ENCODE measurements around the gene POU2AF1.
"Not testable (repeated sequence)": the region's sequence is repeated elsewhere in the genome, so short reads cannot be mapped to it uniquely, and the experiment has no call there.

The POU2AF1 gene

DNA sequence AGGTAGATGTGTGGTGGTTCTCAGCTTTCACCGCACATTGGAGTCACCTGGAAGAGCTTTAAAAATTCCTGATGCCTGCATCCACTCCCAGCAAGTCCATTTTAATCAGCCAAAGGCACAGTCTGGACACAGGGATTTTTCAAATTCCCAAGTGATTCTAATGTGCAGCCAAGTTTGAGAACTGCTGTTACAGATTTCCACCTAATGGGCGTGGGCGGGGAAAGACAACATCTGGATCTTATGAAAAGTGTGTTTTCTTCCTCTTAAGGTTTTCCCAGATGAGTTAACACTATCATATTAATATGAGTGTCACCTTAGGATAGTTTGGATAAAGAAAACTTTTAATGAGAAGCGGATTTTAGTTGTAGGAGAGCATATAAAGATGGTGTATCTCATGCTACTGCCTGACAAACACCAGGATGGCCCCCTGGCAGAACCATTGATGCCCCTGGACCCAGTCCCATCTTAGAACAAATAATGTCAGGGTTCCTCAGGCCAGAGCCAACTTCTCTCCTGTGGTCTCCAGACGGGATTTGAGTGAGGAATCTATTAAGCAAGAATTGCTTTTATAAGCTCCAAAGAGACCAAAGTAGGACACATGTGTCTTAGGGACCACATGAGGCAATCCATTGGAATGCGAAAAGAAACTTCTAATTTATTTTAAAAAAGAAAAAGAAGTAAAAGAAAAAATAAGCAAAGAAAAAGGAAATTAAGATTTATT, 31.9 kb downstream of the POU2AF1 start:
- no peak for DNase-seq (ENCODE audit: low read depth in 2 of 2)

DNA sequence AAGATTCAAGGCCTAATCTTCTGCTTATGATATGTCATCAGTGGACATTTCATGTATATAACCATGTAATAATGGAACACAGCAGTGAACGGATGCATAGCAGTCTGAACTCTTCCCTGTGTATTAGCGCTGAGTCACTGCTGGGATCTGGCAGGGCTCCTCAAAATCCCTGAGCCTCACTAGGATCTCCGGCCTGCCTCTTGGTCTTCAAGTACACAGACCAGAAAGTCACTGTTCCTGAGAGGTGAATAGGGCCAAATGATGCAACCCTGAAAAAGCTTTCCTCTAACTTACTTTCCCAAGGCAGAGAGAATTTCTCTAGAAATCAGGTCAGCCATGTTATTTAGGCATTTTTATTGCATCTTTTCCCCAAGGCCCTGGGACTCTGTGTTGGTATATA, 35.0 kb downstream of the POU2AF1 start:
- no peak for DNase-seq (ENCODE audit: low read depth in 2 of 2)

DNA sequence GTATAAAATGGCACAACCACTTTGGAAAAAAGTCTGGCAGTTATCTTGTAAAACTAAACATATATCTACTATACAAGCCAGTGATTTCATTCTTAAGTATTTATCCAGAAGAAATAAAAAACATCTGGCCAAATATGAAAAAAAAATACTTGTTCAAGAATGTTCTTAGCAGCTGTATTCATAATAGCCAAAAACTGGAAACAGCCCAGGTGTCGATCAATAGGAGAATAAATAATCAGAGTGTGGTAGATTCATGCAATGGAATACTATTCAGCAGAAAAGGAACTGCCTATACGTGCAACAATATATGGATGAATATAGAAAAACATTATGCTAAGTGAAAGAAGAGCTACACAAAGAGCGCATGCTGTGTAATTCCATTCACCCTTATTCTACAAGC, 36.7 kb downstream of the POU2AF1 start:
- DNase-seq (ENCODE audit: low read depth in 2 of 2) = no peak

DNA sequence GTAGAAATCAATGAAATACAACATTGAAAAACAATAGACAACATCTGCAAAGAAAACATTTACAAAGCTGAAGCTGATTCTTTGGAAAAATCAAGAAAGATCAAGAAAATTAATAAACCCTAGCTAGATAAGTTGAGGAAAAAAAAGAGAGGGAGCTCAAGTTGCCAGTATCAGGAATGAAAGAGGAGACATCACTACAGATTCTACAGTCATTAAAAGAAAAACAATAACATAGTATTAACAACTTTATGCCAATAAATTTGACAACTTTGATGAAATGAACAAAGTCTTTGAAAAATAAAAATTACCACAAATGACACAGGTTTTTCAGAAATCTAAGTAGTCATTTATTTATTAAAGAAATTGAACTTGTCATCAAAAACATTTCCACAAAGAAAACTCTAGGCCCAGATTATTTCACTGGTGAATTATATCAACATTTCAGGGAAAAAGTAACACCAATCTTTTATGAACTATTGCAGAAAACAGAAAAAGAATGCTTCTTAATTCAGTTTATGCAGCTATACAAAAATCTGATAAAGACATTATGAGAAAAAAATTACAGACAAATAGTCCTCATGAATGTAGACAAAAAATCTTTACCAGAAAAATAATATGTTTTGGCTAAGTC, 39.2 kb downstream of the POU2AF1 start:
- no peak for DNase-seq (ENCODE audit: low read depth in 2 of 2)

DNA sequence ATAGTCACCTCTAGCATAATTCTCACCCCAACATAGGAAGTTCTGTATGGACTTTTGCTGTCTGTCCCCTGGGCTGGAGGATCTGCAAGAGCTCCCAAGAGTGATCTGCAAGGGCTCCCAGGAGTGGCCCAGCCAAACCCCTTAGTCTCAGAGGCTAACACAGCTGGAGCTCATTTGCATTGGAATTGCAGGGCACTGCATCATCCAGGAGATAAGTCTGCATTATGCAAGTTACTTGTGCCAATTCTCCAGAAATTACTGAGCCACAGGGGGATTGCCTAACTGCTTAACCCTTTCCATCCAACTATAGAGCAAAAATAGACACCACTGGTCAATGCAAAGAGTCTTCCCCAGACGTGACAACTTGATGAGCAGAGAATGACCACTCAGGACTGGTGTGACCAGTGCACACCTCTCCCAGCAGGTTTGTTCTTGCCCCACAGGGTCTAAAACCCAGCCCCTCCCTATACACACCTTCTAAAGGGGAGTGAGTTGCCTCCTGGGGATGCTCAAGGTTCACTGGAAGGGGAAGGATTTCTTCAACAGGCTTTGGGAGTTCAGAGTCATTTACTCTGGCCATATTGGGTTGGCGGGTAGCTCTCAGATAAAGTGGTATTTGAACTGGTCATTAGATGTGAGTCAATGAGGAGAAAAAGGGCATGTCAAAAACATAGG, 42.4 kb downstream of the POU2AF1 start:
- DNase-seq (ENCODE audit: low read depth in 2 of 2) = no peak

DNA sequence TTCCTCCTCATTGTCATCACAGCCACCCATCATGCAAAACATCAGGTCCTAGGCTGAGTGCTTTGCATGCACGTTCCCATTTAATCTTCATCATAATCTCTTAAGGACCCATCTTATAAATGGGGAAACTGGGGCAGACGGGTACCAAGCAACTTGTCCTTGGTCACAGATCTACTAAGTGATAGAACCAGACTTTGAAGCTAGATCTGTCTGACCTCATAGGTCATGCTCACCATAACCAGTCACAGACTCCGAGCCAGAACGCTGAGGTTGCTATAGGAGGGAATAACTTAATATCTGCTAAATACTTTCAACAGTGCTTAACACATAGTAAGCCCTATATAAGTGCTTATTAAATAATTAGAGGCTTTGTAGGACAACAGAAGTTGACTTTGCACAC, 43.0 kb downstream of the POU2AF1 start:
- no peak for DNase-seq (ENCODE audit: low read depth in 2 of 2)

DNA sequence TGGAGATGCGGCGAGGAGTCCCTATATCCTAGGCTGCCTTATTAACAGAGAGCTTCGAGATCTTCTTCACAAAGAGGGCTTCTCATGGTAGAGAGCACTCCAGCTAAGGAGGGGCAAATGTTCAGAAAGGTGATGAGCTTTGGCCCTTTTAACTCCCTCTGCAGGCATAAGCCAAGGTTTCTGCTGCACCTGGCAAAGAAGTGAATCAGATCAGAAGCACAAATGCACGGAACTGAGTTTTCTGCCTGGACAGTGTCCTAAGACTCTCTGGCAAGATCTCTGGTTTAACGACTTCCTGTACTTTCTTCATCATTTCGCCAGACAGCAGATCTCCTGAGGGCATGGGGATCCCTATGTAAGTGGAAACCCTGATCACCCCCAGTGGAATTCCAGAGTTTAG, 43.5 kb downstream of the POU2AF1 start:
- DNase-seq (ENCODE audit: low read depth in 2 of 2) = no peak

DNA sequence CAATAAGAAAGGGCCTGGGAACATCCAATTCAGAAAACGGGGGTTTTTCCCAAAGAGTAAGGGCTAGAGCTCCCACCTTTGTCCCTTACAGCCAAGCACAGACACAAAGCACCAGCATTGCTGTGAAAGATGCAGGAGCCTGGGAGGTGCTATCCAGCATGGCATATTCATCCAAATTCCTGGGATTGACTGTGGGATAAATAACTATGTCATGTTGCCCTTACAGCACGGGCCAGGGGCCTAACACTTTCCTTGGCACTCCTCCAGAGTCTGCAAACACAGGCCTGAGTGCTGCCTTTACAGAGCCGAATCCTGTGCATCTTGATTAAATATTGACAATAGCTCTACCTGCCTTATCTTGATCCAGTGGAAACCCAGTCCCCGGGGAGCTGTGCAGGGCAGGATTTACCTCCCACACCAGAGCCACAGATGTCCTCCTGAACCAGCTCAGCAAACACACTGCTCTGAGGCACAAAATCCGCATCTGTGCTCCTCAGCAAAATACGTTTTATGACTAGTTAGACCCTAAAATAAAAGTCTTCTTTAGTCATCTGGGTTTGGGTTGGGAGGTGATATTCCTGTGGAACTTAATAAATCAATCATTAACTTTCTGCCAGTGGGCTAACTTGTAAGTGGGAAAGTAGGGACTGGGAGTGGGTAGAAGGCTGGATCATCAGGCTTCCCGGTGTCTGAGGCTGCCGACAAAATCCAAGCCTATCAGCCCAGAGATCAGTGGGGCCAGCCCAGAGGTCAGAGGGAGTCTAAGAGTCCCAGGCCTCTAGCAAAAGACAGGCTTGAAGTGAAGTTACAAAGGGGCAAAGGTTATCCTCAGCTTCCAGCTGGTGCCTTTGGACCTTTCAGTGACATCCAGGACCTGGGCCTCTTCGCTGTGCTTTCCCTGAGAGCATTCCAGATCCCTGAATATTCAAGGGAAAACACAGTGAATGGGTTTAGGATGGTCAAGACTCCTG, 44.3 kb downstream of the POU2AF1 start:
- DNase-seq (ENCODE audit: low read depth in 2 of 2) = no peak

DNA sequence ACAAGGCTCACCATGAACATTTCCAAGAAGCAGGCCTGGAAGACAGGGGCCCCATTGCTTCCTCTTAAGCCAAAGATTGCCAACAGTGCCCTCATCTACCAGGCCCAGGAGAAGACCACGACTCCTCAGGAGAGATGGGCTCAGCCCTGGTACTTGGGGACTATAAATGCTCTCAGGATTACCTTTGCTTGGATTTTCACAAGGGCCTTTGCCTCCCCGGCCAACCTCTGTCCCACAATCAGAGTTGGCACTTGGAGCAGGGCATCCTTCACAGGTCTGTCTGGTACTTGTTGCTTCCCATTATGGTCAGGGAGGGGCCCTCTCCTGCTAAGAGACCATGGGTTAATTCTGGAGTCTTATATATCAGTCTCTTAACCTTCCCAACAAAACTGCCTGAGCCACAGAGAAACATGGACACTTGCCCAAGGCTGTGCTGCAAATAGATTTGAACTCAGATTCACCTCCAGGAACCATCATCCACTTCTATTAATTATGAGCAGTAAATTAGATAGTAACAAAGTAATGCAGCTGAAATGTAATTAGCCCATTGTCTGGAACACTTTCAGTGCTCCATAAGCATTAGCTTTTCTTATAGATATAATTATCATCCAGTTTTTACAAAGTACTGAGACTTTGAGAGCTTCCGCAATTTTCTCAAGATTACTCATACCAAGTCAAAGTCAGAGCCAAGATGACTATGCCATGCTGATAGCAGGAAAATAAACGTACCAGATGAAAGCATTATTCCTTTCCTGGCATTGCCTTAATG, 47.2 kb downstream of the POU2AF1 start:
- no peak for DNase-seq (ENCODE audit: low read depth in 2 of 2)

DNA sequence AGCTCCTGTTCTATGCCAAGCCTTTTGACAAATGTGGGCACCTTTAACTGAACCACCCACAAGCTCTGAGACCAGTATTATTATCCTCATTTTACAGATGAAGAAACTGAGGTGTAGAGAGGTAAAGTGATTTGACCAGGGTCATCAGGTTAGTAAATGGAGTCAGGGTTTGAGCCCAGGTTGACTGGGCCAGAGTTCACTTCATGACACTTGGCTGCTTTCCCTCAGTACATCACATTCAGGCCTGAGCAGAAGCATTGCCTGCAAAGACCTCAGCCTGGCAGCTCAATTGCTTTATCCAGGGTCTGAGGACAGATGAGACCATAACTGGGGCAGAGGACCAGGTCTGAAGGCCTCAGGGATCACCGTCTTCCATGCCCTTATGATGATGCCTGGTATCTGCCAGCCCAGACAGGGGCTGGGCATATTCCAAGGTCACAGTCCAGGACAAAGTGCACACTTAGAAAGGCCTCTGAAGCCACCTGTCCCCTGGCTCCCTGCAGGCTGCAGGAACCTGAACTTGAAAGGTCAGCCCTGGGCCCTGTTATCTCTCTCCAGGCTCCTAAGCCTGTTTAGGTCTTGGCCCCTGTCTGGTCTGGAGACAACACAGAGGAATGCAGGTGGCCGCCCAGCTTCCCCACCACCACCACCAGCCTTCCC, 48.7 kb downstream of the POU2AF1 start:
- DNase-seq (ENCODE audit: low read depth in 2 of 2) = no peak

DNA sequence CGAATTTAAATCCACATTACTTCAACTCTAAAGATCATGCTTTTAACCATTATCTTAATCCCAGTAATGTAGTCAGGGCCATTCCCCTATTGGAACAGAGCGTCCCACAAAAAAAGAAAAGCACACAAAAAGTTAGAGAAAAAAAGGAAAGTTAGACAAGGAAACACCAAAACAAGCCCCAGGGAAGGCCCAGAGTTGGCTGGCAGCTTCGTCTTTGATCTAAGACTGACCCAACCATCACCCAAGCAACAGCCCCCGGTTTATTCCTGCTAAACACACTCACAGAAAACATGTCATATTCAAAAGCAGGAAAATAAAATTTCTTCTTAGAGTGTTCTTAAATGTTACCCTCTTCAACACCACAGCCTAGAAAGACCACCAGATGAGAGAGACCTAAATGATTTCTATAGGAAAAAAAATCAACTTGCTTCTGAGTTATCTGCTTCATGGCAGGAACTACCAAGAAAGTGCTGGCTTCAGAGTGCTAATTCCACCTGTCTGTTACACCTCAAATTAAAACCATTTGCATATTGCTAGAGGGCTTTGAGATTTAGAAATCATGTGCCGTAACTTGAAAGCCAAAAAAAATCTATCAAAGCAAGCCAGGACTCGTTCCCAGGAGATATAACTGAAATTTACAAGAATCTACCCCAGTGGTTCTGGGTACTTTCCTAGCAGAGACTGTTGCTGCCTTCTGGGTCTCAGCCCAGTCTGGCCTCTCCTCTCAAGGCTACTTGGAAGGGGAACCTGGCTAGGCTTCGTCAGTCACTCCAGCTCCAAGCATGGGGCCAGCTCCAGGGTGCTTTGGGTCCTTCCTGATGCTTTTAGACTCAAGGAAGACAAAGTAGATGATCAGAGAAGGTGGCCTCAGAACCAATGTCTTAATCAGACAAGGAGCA, 49.5 kb downstream of the POU2AF1 start:
- DNase-seq (ENCODE audit: low read depth in 2 of 2) = no peak

DNA sequence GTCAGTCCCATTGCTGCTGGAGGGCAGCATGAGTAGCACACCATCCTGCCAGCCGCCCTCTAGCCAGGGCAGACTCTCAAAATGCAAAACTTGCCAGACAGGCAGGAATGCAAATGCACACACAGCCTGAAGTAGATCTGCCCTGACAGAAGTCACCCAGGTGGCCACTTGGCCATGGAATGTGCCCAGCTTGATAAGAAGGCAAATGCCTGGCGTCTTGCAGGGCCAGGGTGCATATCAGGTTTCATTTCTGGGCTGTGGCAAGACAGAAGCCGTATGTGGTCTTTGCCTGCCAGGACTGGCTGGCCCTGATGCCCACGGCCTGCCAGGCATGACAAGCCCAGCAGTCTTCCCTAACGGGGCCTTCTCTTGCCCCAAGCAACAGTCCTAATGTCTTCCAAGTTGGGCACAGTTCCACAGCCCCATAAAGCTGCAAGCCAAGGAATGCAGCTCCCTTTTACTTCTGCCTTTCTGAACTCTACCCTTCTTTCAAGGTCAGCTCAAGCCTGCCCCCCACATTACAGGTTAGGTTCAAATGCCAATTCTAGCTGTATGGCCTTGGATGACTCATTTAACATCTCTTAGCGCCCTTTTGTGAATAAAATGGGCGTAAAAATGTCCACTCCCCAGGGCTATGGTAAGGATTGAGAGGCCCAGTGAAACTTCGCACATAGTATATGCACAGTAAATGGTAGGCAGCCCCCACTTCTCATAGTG, 51.0 kb downstream of the POU2AF1 start:
- no peak for DNase-seq (ENCODE audit: low read depth in 2 of 2)

DNA sequence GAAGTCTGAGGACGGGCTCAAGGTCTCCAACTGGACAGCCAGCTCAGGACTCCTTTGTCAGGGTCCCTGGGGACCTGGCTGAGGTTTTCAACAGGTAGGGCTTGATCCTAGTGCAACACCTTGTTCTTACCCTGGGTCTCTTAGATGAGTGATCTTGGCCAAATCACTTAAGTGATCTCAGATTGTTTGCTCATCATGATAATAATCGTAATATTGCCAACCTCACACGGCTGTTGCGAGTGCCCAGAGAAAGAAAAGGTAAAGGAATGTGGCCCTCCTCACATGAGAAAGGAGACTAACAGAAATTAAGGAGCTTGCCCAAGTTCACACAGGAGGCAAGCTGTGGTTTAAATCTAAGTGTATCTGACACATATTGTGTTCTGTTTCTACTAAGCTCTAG, 52.3 kb downstream of the POU2AF1 start:
- no peak for DNase-seq (ENCODE audit: low read depth in 2 of 2)

DNA sequence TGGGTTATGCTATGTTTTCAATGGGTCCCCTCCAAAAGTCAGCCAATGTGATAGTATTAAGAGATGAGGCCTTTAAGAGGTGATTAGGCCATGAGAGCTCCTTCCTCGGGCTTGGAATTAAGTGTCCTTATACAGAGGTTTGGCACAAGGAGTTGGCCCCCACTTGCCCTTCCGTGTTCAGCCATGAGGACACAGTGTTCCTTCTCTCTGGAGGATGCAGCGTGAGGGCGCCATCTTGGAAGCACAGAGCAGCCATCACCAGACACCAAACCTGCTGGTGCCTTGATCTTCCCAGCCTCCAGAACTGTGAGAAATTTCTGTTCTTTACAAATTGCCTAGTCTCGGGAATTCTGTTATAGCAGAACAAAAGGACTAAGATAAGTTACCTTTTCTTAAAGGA, 53.8 kb downstream of the POU2AF1 start:
- DNase-seq (ENCODE audit: low read depth in 2 of 2) = no peak

DNA sequence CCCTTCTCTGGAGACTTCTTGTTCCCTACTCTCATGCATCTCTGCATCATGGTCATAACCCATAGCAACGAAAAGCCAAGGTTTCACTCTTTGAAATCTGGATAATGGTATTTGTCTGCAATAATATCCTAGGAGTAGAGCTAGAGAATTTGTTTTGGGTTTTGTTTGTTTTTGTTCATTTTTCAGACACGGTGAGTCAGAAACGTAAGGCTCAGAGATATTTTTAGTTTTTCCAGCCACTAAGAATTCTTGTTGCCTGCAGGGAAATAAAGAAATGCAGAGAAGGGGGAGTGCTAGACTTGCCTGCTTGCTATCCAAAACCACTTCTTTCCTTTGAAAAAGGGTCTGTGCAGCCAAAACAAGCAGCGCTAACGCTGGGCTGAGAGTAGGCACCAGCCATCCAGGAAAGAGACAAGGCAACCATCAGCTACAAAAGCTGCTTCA, 54.8 kb downstream of the POU2AF1 start:
- DNase-seq (ENCODE audit: low read depth in 2 of 2) = no peak

DNA sequence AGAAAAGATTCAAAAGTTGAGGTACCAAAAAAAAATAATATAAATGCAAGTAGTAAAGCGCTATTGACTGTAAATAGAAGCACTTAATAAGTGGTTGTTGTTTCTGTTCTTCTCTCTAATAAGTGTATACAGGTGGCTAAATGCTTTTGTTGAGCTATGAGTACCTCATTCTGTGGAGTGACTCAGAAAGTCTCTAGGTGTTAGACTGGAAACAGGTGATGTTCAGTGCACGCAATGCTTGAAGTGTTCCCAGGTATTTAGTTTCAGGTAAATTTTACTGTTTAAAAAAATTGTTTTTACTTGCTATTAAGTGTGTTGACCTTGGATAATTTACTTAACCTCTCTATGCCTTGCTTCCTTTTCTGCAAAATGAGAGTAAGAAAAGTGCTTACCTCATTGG, 56.5 kb downstream of the POU2AF1 start:
- no peak for DNase-seq (ENCODE audit: low read depth in 2 of 2)

DNA sequence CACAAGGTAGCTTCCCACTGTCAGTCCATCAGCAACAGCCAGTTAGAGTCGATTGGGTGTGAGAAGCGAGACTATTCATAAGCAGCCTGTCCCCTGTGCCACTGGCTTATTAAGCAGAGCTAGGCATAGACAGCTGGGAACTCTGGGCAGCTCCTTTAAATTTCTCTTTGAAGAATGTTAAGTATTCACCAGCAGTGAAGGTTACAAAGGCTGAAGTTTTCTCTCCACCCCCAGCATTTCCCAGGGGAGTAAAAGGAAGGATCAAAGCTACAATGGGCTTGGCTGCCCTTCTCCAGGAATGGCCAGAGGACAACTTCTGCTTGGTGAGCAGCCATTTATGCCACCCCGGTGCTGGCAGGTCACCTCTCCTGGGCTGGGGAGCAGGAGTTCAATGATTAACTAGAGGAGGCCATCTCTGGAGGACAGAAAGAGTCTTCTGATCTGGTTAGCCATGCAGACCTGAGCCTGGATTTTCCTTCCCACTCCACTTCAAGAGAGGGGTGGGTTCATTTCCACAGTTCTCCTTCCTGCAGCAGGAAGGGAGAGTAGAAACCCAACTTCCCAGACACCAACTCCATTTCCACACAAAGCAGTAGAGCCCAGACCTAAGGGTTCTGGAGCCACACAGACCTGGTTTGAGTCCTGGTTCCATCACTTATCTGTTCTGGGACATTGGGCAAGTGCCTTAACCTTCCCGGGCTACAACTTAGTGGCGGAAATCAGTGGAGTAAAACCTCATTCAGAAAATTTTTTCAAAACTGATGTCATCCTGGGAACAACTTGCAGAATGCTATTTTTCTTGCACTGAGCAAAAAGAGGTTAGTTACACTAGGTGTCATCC, 58.1 kb downstream of the POU2AF1 start:
- no peak for DNase-seq (ENCODE audit: low read depth in 2 of 2)

DNA sequence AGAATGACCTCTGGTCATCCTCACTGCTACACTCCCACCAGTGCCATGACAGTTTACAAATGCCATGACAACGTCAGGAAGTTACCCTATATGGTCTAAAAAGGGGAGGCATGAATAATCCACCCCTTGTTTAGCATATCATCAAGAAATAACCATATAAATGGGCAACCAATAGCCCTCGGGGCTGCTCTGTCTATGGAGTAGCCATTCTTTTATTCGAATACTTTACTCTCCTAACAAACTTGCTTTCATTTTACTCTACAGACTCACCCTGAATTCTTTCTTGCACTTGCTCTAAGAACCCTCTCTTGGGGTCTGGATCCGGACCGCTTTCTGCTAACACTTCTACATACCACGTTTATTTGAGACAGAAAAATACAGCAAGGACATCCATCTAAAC, 58.9 kb downstream of the POU2AF1 start:
- DNase-seq (ENCODE audit: low read depth in 2 of 2) = not testable (repeated sequence)

All from stimulated activated CD8-positive, alpha-beta memory T cell treated with anti-CD3 and anti-CD28 coated beads, Interleukin-7, amount 100 ng/mL, for 1 hour (primary cell).